NCI-H774 (cell line): ENCODE measurements around the gene TAOK3.
"Not testable (repeated sequence)": the region's sequence is repeated elsewhere in the genome, so short reads cannot be mapped to it uniquely, and the experiment has no call there.

Experiments
- DNase-seq: peaks from one replicate; lab custom pipeline; 2025; lab: John Stamatoyannopoulos, UW

TAOK3 gene

GRCh38 chr12:118336123-118336522 lies 36.6 kb downstream of the TAOK3 start:
- no peak for DNase-seq

GRCh38 chr12:118334939-118335567 lies 37.7 kb downstream of the TAOK3 start:
- DNase-seq = no peak

GRCh38 chr12:118334241-118334640 lies 38.5 kb downstream of the TAOK3 start:
- no peak for DNase-seq

- no peak for DNase-seq
These were observed 40.2 kb downstream of the TAOK3 start for GRCh38 chr12:118332511-118332910.

- DNase-seq = no peak
These were observed 42.2 kb downstream of the TAOK3 start for GRCh38 chr12:118330421-118331018.

- no peak for DNase-seq
These were observed 44.0 kb downstream of the TAOK3 start for GRCh38 chr12:118328486-118329330.

- no peak for DNase-seq
These were observed 45.3 kb downstream of the TAOK3 start for GRCh38 chr12:118327391-118327790.

GRCh38 chr12:118326991-118327390 lies 45.7 kb downstream of the TAOK3 start:
- no peak for DNase-seq

GRCh38 chr12:118325081-118325480 lies 47.6 kb downstream of the TAOK3 start:
- no peak for DNase-seq

GRCh38 chr12:118319627-118320026 lies 53.1 kb downstream of the TAOK3 start:
- DNase-seq = no peak

GRCh38 chr12:118318744-118319143 lies 54.0 kb downstream of the TAOK3 start:
- no peak for DNase-seq

- no peak for DNase-seq
These were observed 55.0 kb downstream of the TAOK3 start for GRCh38 chr12:118317729-118318128.

- no peak for DNase-seq
These were observed 56.9 kb downstream of the TAOK3 start for GRCh38 chr12:118315821-118316220.

GRCh38 chr12:118312578-118312977 lies 60.1 kb downstream of the TAOK3 start:
- DNase-seq = no peak

- DNase-seq = no peak
These were observed 61.0 kb downstream of the TAOK3 start for GRCh38 chr12:118311666-118312065.

GRCh38 chr12:118310320-118310719 lies 62.4 kb downstream of the TAOK3 start:
- no peak for DNase-seq

GRCh38 chr12:118308006-118308405 lies 64.7 kb downstream of the TAOK3 start:
- DNase-seq = not testable (repeated sequence)

- DNase-seq = no peak
These were observed 65.4 kb downstream of the TAOK3 start for GRCh38 chr12:118307069-118307954.

- no peak for DNase-seq
These were observed 68.6 kb downstream of the TAOK3 start for GRCh38 chr12:118304093-118304492.

- no peak for DNase-seq
These were observed 70.7 kb downstream of the TAOK3 start for GRCh38 chr12:118302053-118302452.

GRCh38 chr12:118299791-118300460 lies 72.8 kb downstream of the TAOK3 start:
- no peak for DNase-seq

GRCh38 chr12:118297284-118297683 lies 75.4 kb downstream of the TAOK3 start:
- DNase-seq = no peak
